Ascending aorta (tissue), 2 donors: ENCODE results near the gene SERGEF. TPM values are rescaled to one million over a fixed set of nuclear protein-coding genes. Genes with fewer than 3 reads are reported as not detected.

ENCODE experiments used
- DNase-seq, 2 donors: peaks; one replicate each; pipeline ENCODE4 v3.0.0-alpha.2; 2019; ENCODE audit warnings: low spot score in 2 of 2
- H3K27ac ChIP-seq, 2 donors: fragments of 200-600 bp; sonication (generic); one replicate each; pipeline ENCODE4 v1.5.1; 2016 to 2017; ENCODE audit warnings: mild to moderate bottlenecking in 1 of 2
- H3K27me3 ChIP-seq: fragments of 200-600 bp; sonication (generic); one replicate; pipeline ENCODE4 v1.5.1; 2017
- H3K36me3 ChIP-seq, 2 donors: fragments of 200-600 bp; sonication (generic); one replicate each; pipeline ENCODE4 v1.5.1; 2016
- H3K4me1 ChIP-seq, 2 donors: fragments of 200-600 bp; sonication (generic); one replicate each; pipeline ENCODE4 v1.5.1; 2016 to 2017; ENCODE audit warnings: mild to moderate bottlenecking in 1 of 2
- H3K4me3 ChIP-seq, 2 donors: fragments of 200-600 bp; sonication (generic); one replicate each; pipeline ENCODE4 v1.5.1; 2016 to 2017; ENCODE audit warnings: mild to moderate bottlenecking in 1 of 2
- H3K9me3 ChIP-seq, 2 donors: fragments of 200-600 bp; sonication (generic); one replicate each; pipeline ENCODE4 v1.5.1; 2016
- CTCF ChIP-seq, 3 experiments: fragments of 200-600 bp in 2 of 3; fragments of 450-650 bp in 1 of 3; sonication (generic) in 2 of 3; IDR thresholded peaks; one replicate each; pipeline ENCODE4 v1.5.1; 2016 to 2019; ENCODE audit warnings: antibody characterized with exemption in 3 of 3, mild to moderate bottlenecking in 1 of 3, moderate library complexity in 1 of 3
- intact Hi-C: fragments of 100-400 bp; cut with DNase I; formaldehyde crosslinking; loops from one replicate; pipeline ENCODE4 v1.15.1; 2023
- total RNA-seq: library from RNA; depleted of rRNA; stranded (reverse); fragments of >200 nt; gene quantifications from one replicate; pipeline ENCODE4 v1.1.0, GENCODE V29; 2016

The SERGEF gene
- total RNA-seq, 1 donor from 2014 or later = 13.6 TPM

GRCh38 chr11:18016789-18017188 lies 3.9 kb upstream of the SERGEF start:
- no peak overlapping the region for H3K4me3 ChIP-seq
- no peak for DNase-seq
- peaks cover 13 to 21% of the 10 kb centered on the region in 2 donors for H3K36me3 ChIP-seq
- no peak overlapping the region for H3K27ac ChIP-seq
- intact Hi-C loops = loop anchor here (10.0 kb wide), 1 partner anchor 708 kb away; the partner anchor contains the start of gene IGSF22
- no peaks in the 10 kb centered on the region for H3K4me1 ChIP-seq
- H3K27me3 ChIP-seq = no peaks in the 10 kb centered on the region
- no peaks in the 10 kb centered on the region for H3K9me3 ChIP-seq
- no peak for TF ChIP-seq CTCF (IDR thresholded peaks at IDR 0.05)

DNA sequence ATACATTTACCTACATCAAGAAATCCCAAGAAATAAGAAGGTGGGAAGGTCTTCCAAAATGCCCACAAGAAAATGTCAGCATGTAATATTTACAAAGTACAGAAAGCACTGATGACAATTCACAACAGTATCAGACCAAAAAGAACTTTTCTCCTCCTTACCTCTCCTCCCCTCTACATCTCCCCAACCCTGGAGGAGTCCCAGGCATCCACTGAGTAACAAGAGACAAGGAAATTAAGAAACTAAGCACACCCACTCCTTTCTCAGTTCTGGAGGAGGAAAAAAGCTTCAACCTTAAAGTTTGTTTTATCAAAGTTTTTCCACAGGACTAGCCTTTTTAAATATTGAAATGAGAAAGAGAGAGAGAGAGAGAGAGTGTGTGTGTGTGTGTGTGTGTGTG lies 2.0 kb upstream of the SERGEF start:
- H3K36me3 ChIP-seq = peaks cover 0 to 4% of the 10 kb centered on the region in 2 donors
- H3K27ac ChIP-seq = peak overlapping the region in 1 of 2 donors; percentile 30
- DNase-seq = no peak
- intact Hi-C loops = loop anchor here (5.0 to 10.0 kb wide), 3 partner anchors 367 to 710 kb away; partner anchors contain the start of genes IGSF22 and UEVLD
- no peak for TF ChIP-seq CTCF (IDR thresholded peaks at IDR 0.05)
- H3K27me3 ChIP-seq = no peaks in the 10 kb centered on the region
- H3K4me3 ChIP-seq = no peak overlapping the region
- H3K9me3 ChIP-seq = no peaks in the 10 kb centered on the region
- no peaks in the 10 kb centered on the region for H3K4me1 ChIP-seq

DNA sequence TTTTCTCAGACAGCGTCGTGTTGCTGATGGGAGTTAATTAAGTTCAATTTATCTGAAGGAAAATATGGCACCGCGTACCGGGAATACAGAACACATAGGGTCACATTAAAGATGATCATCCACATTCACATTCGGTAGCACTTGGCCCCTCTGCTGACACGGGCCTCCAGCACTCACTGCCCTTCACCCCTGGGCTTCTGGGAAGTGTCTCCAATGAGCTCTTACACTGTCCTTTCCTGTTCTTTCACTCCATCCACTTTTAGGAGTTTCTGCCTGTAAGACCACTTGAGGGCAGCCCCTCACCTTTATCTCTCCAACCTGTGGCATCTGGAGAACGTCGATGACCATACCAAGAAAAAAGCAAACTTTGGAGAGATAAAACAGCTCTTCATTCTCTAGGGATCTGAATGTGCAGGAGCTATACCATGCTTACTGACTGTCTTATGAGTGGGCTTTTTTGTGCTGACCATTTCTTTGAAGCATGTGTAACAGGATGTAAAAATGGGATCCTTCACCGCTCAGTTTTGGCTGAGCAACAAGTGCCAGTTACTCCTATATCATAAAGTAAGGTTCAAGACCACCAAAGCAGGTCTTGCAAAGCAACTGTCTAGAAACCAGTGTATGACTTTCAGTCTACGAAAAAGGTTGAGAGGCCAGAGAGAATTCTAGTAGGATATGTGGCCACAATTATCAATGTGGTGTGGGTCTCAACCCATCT lies 1.1 kb upstream of the SERGEF start:
- Histone ChIP-seq H3K27ac (peak overlapping the region; percentile 93 to 98), H3K4me1 (no peaks in the 10 kb centered on the region), H3K4me3 (peak overlapping the region; percentile 76 to 97), H3K9me3 (no peaks in the 10 kb centered on the region), H3K27me3 (no peaks in the 10 kb centered on the region), H3K36me3 (no peaks in the 10 kb centered on the region)
- TF ChIP-seq CTCF (IDR thresholded peaks at IDR 0.05) = no peak
- no peak for DNase-seq
- intact Hi-C loops = loop anchor here (1.0 to 10.0 kb wide), 8 partner anchors 21 to 711 kb away; partner anchors contain the start of genes GTF2H1, HPS5, IGSF22 and SAAL1

DNA sequence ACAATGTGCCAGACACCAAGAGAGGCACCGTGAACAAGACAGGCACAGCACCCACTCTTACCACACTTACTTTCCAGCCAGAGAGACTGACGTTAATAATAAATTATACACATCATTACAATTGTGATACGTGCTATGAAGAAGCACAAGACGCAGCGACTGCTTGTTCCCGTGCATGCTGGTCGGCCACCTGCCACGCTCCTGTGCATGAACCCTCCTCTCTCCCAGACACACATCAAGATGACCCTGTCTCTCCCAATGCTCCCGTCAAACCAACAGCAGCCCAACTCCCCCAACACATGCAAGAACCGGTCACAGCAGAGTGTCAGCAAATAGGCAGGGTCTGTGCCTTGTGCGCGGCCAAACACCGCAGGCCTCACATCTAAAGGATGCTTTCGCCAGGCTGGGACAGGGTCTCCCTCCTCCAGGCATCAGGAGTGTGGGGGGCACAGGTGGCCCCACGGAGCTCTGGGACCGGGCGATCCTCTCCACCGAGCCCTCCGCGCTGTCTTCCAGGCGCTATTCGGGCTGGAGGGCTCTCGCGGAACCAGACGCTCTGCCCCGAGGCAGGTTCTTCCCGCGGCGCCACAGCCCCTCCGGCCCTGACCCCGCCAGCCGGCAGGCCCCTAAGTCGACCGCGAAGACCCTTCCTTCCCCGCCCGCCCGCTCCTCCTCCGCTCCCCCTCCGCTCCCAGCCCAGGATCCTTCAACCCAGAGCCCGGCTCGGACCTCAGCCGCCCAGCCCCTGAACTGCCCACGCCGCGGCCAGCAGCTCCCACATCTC lies 533 bp downstream of the SERGEF start:
- peak overlapping the region; percentile 76 to 97 for H3K4me3 ChIP-seq
- H3K9me3 ChIP-seq = no peaks in the 10 kb centered on the region
- no peaks in the 10 kb centered on the region for H3K27me3 ChIP-seq
- H3K36me3 ChIP-seq = peaks cover 0 to 4% of the 10 kb centered on the region in 2 donors
- TF ChIP-seq CTCF (IDR thresholded peaks at IDR 0.05) = no peak
- no peaks in the 10 kb centered on the region for H3K4me1 ChIP-seq
- intact Hi-C loops = loop anchor here (2.0 to 10.0 kb wide), 7 partner anchors 20 to 712 kb away; partner anchors contain the start of genes GTF2H1, HPS5, IGSF22 and SPTY2D1
- DNase-seq = peak in 1 of 2 donors; percentile 70
- H3K27ac ChIP-seq = peak overlapping the region; percentile 93 to 98

DNA sequence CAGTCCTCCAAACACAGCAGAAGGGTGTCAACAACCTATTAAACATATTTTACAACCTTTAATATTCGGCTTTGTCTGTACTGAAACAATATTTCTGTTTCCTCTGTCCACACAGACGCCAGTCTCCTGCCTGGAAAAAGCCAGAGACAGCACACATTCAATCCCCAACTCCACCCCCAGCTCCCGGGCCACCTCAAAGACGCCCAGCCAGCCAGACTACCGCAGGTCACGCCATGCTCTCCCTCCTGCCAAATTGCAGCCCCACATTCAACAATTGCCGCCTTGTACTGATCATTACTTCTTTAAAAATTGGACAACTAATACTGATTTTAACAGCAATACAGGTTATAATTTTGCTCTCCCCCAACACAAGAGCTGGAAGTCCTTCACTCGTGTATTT lies 1.2 kb downstream of the SERGEF start:
- H3K4me1 ChIP-seq = no peaks in the 10 kb centered on the region
- no peak for DNase-seq
- peak overlapping the region; percentile 93 to 98 for H3K27ac ChIP-seq
- H3K4me3 ChIP-seq = peak overlapping the region; percentile 76 to 97
- intact Hi-C loops = loop anchor here (2.0 to 10.0 kb wide), 7 partner anchors 19 to 713 kb away; partner anchors contain the start of genes GTF2H1, HPS5, IGSF22 and SPTY2D1
- no peak for TF ChIP-seq CTCF (IDR thresholded peaks at IDR 0.05)
- H3K27me3 ChIP-seq = no peaks in the 10 kb centered on the region
- peaks cover 2 to 7% of the 10 kb centered on the region in 2 donors for H3K36me3 ChIP-seq
- no peaks in the 10 kb centered on the region for H3K9me3 ChIP-seq
